Loucy (cell line): ENCODE results near the gene ACE.

Experiments
- CTCF ChIP-seq: fragments of 200-600 bp; sonication (generic); conservative IDR thresholded peaks from 2 replicates; pipeline ENCODE4 v1.5.1; 2014; ENCODE audit warnings: mild to moderate bottlenecking, antibody characterized with exemption, low read length
- EZH2phosphoT487 ChIP-seq: fragments of 200-600 bp; IDR thresholded peaks from 2 replicates; pipeline ENCODE4 v1.6.1; 2018; ENCODE audit warnings: antibody characterized with exemption, mild to moderate bottlenecking, moderate library complexity, borderline replicate concordance

GRCh38 chr17:63430223-63430622, 46.6 kb upstream of the ACE start:
- TF ChIP-seq CTCF (no peak), EZH2phosphoT487 (no peak)
